Stimulated activated CD8-positive, alpha-beta memory T cell treated with anti-CD3 and anti-CD28 coated beads, Interleukin-7, amount 100 ng/mL, for 4 hours (primary cell): Measurements from ENCODE around the gene MDH2.
"Not testable (repeated sequence)": the region's sequence is repeated elsewhere in the genome, so short reads cannot be mapped to it uniquely, and the experiment has no call there.

Source experiments
- DNase-seq, 2 donors: peaks; one replicate each; pipeline ENCODE4 v3.0.0-alpha.2; 2020; ENCODE audit warnings: low read depth in 2 of 2

Gene MDH2

GRCh38 chr7:76072243-76073148 lies 24.6 kb downstream of the MDH2 start:
- no peak for DNase-seq

GRCh38 chr7:76073335-76073990 lies 25.6 kb downstream of the MDH2 start:
- DNase-seq = no peak

- no peak for DNase-seq
Measured at GRCh38 chr7:76074306-76074971, 26.5 kb downstream of the MDH2 start.

- no peak for DNase-seq
Measured at GRCh38 chr7:76074972-76075370, 27.1 kb downstream of the MDH2 start.

GRCh38 chr7:76076995-76077394 lies 29.1 kb downstream of the MDH2 start:
- DNase-seq = no peak

- DNase-seq = no peak
Measured at GRCh38 chr7:76077435-76077834, 29.5 kb downstream of the MDH2 start.

GRCh38 chr7:76080204-76080603 lies 32.3 kb downstream of the MDH2 start:
- no peak for DNase-seq

- DNase-seq = not testable (repeated sequence)
Measured at GRCh38 chr7:76084115-76084514, 36.2 kb downstream of the MDH2 start.

- DNase-seq = no peak
Measured at GRCh38 chr7:76086070-76086469, 38.2 kb downstream of the MDH2 start.

GRCh38 chr7:76087362-76087791 lies 39.5 kb downstream of the MDH2 start:
- not testable (repeated sequence) for DNase-seq

GRCh38 chr7:76089865-76090475 lies 42.1 kb downstream of the MDH2 start:
- no peak for DNase-seq

GRCh38 chr7:76091506-76091905 lies 43.6 kb downstream of the MDH2 start:
- DNase-seq = no peak

- DNase-seq = not testable (repeated sequence)
Measured at GRCh38 chr7:76093531-76093930, 45.6 kb downstream of the MDH2 start.

GRCh38 chr7:76094326-76094725 lies 46.4 kb downstream of the MDH2 start:
- not testable (repeated sequence) for DNase-seq

GRCh38 chr7:76095908-76096307 lies 48.0 kb downstream of the MDH2 start:
- no peak for DNase-seq

GRCh38 chr7:76101693-76102437 lies 54.0 kb downstream of the MDH2 start:
- not testable (repeated sequence) for DNase-seq

- not testable (repeated sequence) for DNase-seq
Measured at GRCh38 chr7:76103788-76104187, 55.9 kb downstream of the MDH2 start.

- not testable (repeated sequence) for DNase-seq
Measured at GRCh38 chr7:76106130-76106529, 58.2 kb downstream of the MDH2 start.

GRCh38 chr7:76106893-76107292 lies 59.0 kb downstream of the MDH2 start:
- no peak for DNase-seq

GRCh38 chr7:76108540-76109233 lies 60.8 kb downstream of the MDH2 start:
- DNase-seq = no peak
